GM19240 (cell line): ENCODE results near the gene SH3D19.
"Not testable (repeated sequence)": the region's sequence is repeated elsewhere in the genome, so short reads cannot be mapped to it uniquely, and the experiment has no call there.

Source experiments
- DNase-seq: peaks from one replicate; pipeline ENCODE4 v3.0.0; 2011; ENCODE audit warnings: low spot score; ENCODE audit not compliant: insufficient read length

The SH3D19 gene

DNA sequence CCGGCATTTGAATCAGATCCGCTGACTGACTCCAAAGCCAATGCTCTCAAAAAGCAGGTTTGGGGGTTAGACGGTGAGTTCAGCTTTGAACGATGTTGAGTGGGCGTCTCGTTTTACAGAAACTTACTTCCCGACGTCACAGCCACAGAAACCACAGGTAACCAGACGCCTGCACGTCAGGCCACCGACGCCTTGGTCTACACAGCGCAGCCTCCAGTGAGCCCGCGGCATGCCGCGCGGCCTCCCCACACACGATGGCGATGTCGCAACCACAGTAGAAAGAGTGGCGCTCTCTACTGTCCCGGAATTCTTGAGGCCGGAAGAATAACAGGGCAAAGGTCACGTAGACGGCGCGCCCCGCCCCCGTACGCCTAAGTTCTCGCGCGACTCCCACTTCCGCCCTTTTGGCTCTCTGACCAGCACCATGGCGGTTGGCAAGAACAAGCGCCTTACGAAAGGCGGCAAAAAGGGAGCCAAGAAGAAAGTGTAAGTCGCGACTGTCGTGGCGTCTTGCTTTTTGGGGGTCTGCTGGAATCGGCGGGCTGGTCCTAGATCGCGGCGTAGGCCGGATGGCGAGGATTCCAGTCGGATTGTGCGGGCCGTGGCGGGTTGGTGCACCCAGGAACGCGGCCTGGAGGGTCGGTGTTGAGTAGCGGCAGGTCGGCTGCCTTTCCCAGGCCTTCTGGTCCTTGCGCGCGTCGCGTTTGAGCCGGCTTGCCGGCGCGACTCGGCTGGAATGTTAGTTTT is 226.0 kb downstream of the SH3D19 start, which contains the start of gene RPS3A:
Gene RPS3A (plus strand): TSS at position 400 of the 747 bp plus-strand sequence. CDS start 25 bp downstream, at position 425.
- DNase-seq, result peak; percentile 70

DNA sequence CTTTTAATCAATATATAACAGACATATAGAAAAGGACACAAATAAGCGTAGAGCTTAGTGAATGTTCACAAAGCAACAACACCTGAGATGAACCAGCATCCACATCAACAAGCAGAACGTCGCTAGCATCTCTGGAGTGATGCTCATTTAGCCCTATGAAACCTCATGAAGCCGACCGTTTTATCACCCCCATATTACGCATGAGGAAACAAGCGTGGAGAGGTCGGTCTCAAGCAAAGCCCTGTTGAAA is 226.5 kb downstream of the SH3D19 start:
- DNase-seq, result no peak

DNA sequence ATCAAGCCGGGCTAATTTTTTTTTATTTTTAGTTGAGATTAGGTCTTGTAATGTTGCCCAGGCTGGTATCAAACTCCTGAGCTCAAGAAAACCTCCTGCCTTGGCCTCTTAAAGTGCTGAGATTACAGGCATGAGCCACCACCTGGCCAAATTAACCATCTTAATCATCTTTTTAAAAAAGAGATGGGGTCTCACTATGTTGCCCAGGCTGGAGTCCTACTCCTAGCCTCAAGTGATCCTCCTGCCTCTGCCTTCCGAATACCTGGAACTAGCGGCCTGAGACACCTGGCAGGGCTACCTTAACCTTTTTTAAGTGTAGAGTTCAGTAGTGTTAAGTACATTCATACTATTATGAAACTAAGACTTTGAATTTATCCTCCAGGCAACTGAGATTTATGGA is 227.6 kb downstream of the SH3D19 start:
- no peak for DNase-seq

DNA sequence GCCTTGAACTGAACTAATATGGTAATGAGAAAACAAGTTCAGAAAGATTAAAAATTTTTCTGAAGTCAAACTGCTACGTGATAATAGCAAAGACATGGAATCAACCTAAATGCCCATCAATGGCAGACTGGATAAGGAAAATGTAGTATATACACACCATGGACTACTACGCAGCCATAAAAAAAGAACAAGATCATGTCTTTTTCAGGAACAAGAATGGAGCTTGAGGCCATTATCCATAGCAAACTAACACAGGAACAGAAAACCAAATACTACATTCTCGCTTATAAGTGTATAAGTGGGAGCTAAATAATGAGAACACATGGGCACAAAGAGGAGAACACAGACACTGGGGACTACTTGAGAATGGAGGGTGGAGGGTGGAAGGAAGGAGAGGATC is 230.3 kb downstream of the SH3D19 start:
- DNase-seq, result no peak

- DNase-seq, result no peak
Observed at GRCh38 chr4:151094290-151094751, 231.1 kb downstream of the SH3D19 start.

DNA sequence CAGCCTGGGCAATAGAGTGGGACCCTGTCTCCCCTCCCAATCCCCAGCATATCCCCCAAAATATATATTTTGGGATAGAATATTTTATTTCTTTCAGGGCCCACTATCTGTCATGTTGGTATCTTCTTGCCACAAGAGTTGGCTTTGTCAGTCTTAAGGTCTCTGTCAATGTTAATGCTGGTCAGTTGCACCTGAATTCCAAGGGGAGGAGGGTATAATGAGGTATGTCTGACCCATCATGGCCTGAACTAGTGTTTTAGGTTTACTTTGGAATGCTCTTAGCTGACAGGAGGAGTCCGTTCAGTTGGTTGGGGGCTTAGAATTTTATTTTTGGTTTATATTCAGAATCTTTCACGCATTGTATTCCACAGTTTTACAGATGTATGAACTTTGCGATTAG is 232.2 kb downstream of the SH3D19 start:
- DNase-seq, result no peak

DNA sequence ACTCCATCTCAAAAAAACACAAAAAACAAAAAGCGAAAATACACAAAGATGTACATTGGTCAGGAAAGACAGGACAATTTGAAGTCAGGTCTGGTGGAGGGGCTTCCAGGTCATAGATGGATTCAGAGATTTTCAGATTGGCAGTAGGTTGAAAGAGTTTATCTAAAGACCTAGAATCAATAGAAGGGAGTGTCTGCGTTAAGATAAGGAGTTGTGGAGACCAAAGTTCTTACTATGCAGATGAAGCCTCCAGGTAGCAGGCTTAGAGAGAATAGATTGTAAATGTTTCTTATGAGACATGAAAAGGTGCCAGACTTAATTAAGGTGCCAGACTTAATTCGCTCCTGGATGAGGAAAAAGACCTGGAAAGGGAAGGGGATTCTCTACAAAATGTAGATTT is 232.9 kb downstream of the SH3D19 start:
- DNase-seq, result no peak

- no peak for DNase-seq
Observed at GRCh38 chr4:151091047-151091446, 234.4 kb downstream of the SH3D19 start.

GRCh38 chr4:151087467-151087866 is 237.9 kb downstream of the SH3D19 start:
- DNase-seq, result no peak

- not testable (repeated sequence) for DNase-seq
Observed at GRCh38 chr4:151077978-151078377, 247.4 kb downstream of the SH3D19 start.

GRCh38 chr4:151074416-151074916 is 250.9 kb downstream of the SH3D19 start:
- no peak for DNase-seq
